ENCODE data around the gene TNNT1. TPM values are rescaled to one million over a fixed set of nuclear protein-coding genes. Genes with fewer than 3 reads are reported as not detected.
A peak's percentile ranks its signal among the peaks of the same experiment; 100 is the strongest.

Gene TNNT1
- total RNA-seq, 1 donor from 2014 or later, result 8.3 TPM

DNA sequence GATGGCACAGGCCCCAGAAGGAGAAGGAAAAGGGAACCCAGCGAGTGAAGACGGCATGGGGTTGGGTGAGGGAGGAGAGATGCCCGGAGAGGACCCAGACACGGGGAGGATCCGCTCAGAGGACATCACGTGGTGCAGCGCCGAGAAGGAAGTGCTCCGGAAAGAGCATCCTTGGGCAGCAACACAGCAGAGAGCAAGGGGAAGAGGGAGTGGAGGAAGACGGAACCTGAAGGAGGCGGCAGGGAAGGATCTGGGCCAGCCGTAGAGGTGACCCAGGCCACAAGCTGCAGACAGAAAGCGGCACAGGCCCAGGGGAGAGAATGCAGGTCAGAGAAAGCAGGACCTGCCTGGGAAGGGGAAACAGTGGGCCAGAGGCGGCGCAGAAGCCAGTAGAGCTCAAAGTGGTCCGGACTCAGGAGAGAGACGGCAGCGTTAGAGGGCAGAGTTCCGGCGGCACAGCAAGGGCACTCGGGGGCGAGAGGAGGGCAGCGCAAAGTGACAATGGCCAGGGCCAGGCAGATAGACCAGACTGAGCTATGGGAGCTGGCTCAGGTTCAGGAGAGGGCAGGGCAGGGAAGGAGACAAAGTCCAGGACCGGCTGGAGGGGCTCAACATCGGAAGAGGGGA, 32.7 kb downstream of the TNNT1 start:
- Histone ChIP-seq H3K4me2 (ENCODE audit: low read length) (peak overlapping the region; percentile 100), H3K36me3 (ENCODE audit: insufficient read depth, low read length) (no peaks in the 10 kb centered on the region), H2AFZ (ENCODE audit: low read depth, low read length) (peak overlapping the region; percentile 36), H3K79me2 (ENCODE audit: insufficient read depth, low read length) (peaks cover 58% of the 10 kb centered on the region), H3K27ac (ENCODE audit: low read depth, low read length) (peak overlapping the region; percentile 83), H3K4me3 (ENCODE audit: insufficient read depth, low read depth, low read length) (peak overlapping the region; percentile 86), H3K9ac (ENCODE audit: low read length) (peak overlapping the region; percentile 99), H3K4me1 (ENCODE audit: insufficient read depth, low read length) (peaks cover 40% of the 10 kb centered on the region), H4K20me1 (ENCODE audit: insufficient read depth, low read length) (peaks cover 55% of the 10 kb centered on the region), H3K27me3 (ENCODE audit: insufficient read depth, low read length) (no peaks in the 10 kb centered on the region), H3K9me3 (ENCODE audit: insufficient read depth, low read depth, low read length) (no peaks in the 10 kb centered on the region)
- Mint-ChIP-seq H3K27me3 (ENCODE audit: low read depth, unreplicated experiment) (peaks cover 2% of the 10 kb centered on the region), H3K4me3 (ENCODE audit: unreplicated experiment) (peak overlapping the region; percentile 98), H3K36me3 (ENCODE audit: low read depth, unreplicated experiment) (no peaks in the 10 kb centered on the region), H3K9me3 (ENCODE audit: unreplicated experiment) (no peaks in the 10 kb centered on the region), H3K27ac (ENCODE audit: unreplicated experiment) (peak overlapping the region; percentile 97), H3K4me1 (ENCODE audit: low read depth, unreplicated experiment) (peaks cover 16% of the 10 kb centered on the region)
- TF ChIP-seq EZH2 (IDR thresholded peaks at IDR 0.05; ENCODE audit: insufficient read depth, low read length), result no peak
- TF ChIP-seq, protein P1, sequence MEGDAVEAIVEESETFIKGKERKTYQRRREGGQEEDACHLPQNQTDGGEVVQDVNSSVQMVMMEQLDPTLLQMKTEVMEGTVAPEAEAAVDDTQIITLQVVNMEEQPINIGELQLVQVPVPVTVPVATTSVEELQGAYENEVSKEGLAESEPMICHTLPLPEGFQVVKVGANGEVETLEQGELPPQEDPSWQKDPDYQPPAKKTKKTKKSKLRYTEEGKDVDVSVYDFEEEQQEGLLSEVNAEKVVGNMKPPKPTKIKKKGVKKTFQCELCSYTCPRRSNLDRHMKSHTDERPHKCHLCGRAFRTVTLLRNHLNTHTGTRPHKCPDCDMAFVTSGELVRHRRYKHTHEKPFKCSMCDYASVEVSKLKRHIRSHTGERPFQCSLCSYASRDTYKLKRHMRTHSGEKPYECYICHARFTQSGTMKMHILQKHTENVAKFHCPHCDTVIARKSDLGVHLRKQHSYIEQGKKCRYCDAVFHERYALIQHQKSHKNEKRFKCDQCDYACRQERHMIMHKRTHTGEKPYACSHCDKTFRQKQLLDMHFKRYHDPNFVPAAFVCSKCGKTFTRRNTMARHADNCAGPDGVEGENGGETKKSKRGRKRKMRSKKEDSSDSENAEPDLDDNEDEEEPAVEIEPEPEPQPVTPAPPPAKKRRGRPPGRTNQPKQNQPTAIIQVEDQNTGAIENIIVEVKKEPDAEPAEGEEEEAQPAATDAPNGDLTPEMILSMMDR (IDR thresholded peaks at IDR 0.05; ENCODE audit: insufficient read depth, low read depth, low read length), result no peak
- FAIRE-seq, result no peak
- DNase-seq (ENCODE audit: low read depth), result peak; percentile 43

DNA sequence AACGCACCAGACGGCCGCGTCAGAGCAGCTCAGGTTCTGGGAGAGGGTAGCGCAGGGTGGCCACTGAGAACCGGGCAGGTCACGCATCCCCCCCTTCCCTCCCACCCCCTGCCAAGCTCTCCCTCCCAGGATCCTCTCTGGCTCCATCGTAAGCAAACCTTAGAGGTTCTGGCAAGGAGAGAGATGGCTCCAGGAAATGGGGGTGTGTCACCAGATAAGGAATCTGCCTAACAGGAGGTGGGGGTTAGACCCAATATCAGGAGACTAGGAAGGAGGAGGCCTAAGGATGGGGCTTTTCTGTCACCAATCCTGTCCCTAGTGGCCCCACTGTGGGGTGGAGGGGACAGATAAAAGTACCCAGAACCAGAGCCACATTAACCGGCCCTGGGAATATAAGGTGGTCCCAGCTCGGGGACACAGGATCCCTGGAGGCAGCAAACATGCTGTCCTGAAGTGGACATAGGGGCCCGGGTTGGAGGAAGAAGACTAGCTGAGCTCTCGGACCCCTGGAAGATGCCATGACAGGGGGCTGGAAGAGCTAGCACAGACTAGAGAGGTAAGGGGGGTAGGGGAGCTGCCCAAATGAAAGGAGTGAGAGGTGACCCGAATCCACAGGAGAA, 33.5 kb downstream of the TNNT1 start:
- TF ChIP-seq, protein P1 (IDR thresholded peaks at IDR 0.05; ENCODE audit: insufficient read depth, low read depth, low read length), result no peak
- no peak for TF ChIP-seq EZH2 (IDR thresholded peaks at IDR 0.05; ENCODE audit: insufficient read depth, low read length)
- Histone ChIP-seq H3K4me1 (ENCODE audit: insufficient read depth, low read length) (peaks cover 40% of the 10 kb centered on the region), H3K4me3 (ENCODE audit: insufficient read depth, low read depth, low read length) (peak overlapping the region; percentile 86), H3K27ac (ENCODE audit: low read depth, low read length) (peak overlapping the region; percentile 83), H3K9me3 (ENCODE audit: insufficient read depth, low read depth, low read length) (no peaks in the 10 kb centered on the region), H3K4me2 (ENCODE audit: low read length) (peak overlapping the region; percentile 100), H3K79me2 (ENCODE audit: insufficient read depth, low read length) (peaks cover 61% of the 10 kb centered on the region), H4K20me1 (ENCODE audit: insufficient read depth, low read length) (peaks cover 61% of the 10 kb centered on the region), H3K9ac (ENCODE audit: low read length) (peak overlapping the region; percentile 99), H3K36me3 (ENCODE audit: insufficient read depth, low read length) (no peaks in the 10 kb centered on the region), H2AFZ (ENCODE audit: low read depth, low read length) (no peak overlapping the region), H3K27me3 (ENCODE audit: insufficient read depth, low read length) (no peaks in the 10 kb centered on the region)
- Mint-ChIP-seq H3K4me3 (ENCODE audit: unreplicated experiment) (peak overlapping the region; percentile 98), H3K4me1 (ENCODE audit: low read depth, unreplicated experiment) (peaks cover 16% of the 10 kb centered on the region), H3K27ac (ENCODE audit: unreplicated experiment) (peak overlapping the region; percentile 97), H3K9me3 (ENCODE audit: unreplicated experiment) (no peaks in the 10 kb centered on the region), H3K36me3 (ENCODE audit: low read depth, unreplicated experiment) (no peaks in the 10 kb centered on the region), H3K27me3 (ENCODE audit: low read depth, unreplicated experiment) (peaks cover 2% of the 10 kb centered on the region)
- FAIRE-seq (no peak), DNase-seq (ENCODE audit: low read depth) (peak; percentile 40)

Data from astrocyte (in vitro differentiated cells and primary cell).